GM12878 (cell line): ENCODE measurements around the gene CAMK2D. TPM values are rescaled to one million over a fixed set of nuclear protein-coding genes. Genes with fewer than 3 reads are reported as not detected.

ENCODE experiments used
- CHD1 ChIP-seq: IDR thresholded peaks from 2 replicates; pipeline ENCODE4 v1.6.1; 2012; ENCODE audit warnings: low read depth, low read length, improper control_type of control experiment
- CREB1 ChIP-seq: IDR thresholded peaks from 2 replicates; pipeline ENCODE4 v1.6.1; 2012; ENCODE audit warnings: low read depth, mild to moderate bottlenecking, inconsistent platforms
- ESRRA ChIP-seq: IDR thresholded peaks from 2 replicates; pipeline ENCODE4 v1.6.1; 2012; ENCODE audit warnings: mild to moderate bottlenecking, low read length, improper control_type of control experiment
- JUND ChIP-seq: IDR thresholded peaks from 2 replicates; pipeline ENCODE4 v1.6.1; 2012; ENCODE audit warnings: low read depth, mild to moderate bottlenecking, low read length, improper control_type of control experiment, moderate library complexity
- MXI1 ChIP-seq: fragments of 150-350 bp; IDR thresholded peaks from 2 replicates; pipeline ENCODE4 v1.6.1; 2011; ENCODE audit warnings: low read depth, mild to moderate bottlenecking, inconsistent platforms, low read length, improper control_type of control experiment
- NBN ChIP-seq: fragments of 450-650 bp; IDR thresholded peaks from 2 replicates; pipeline ENCODE4 v1.6.1; 2016
- PAX8 ChIP-seq: fragments of 450-650 bp; IDR thresholded peaks from 2 replicates; pipeline ENCODE4 v1.6.1; 2017; ENCODE audit warnings: mild to moderate bottlenecking, moderate library complexity
- POLR2A ChIP-seq: IDR thresholded peaks from 2 replicates; pipeline ENCODE4 v1.6.1; 2011; ENCODE audit warnings: low read depth, mild to moderate bottlenecking, low read length
- RUNX3 ChIP-seq: IDR thresholded peaks from 2 replicates; pipeline ENCODE4 v1.6.1; 2012; ENCODE audit warnings: low read length, inconsistent platforms
- SMAD5 ChIP-seq: IDR thresholded peaks from 2 replicates; pipeline ENCODE4 v1.6.1; 2016; ENCODE audit warnings: antibody characterized with exemption, low read depth
- SMARCA5 ChIP-seq: fragments of 450-650 bp; IDR thresholded peaks from 2 replicates; pipeline ENCODE4 v1.6.1; 2017; ENCODE audit warnings: mild to moderate bottlenecking
- STAT1 ChIP-seq: fragments of 450-650 bp; conservative IDR thresholded peaks from 2 replicates; pipeline ENCODE4 v1.6.1; 2014; ENCODE audit warnings: antibody characterized with exemption, mild to moderate bottlenecking
- STAT3 ChIP-seq: IDR thresholded peaks from 2 replicates; pipeline ENCODE4 v1.6.1; 2011; ENCODE audit warnings: low read depth, low read length, improper control_type of control experiment
- SUZ12 ChIP-seq: fragments of 200-600 bp; sonication (generic); IDR thresholded peaks from one replicate; pipeline ENCODE4 v1.6.1; 2018; ENCODE audit warnings: antibody characterized with exemption, mild to moderate bottlenecking; ENCODE audit not compliant: unreplicated experiment
- TAF1 ChIP-seq: IDR thresholded peaks from 2 replicates; pipeline ENCODE4 v1.6.1; 2011; ENCODE audit warnings: mild to moderate bottlenecking, low read depth, low read length, borderline replicate concordance
- polyA plus RNA-seq, 11 experiments: library from polyadenylated mRNA; depleted of rRNA in 4 of 11; unstranded in 6 of 11; stranded (reverse) in 5 of 11; fragments of >200 nt; fragmentation: Nextera tagmentation in 4 of 11; fragmentation: Illumina TruSeq in 1 of 11; extraction: Ambion mirVana in 4 of 11; extraction: Trizol in 1 of 11; gene quantifications; 1 replicate in 1 of 11; 2 replicates in 10 of 11; pipeline versions ENCODE4 v1.2.1 to v1.2.3, GENCODE V29; 2011 to 2016; ENCODE audit warnings: inconsistent platforms in 2 of 11, missing spikeins in 2 of 11, low read depth in 1 of 11
- total RNA-seq, 4 experiments: library from RNA; depleted of rRNA in 3 of 4; stranded (reverse); fragments of >200 nt in 3 of 4; fragmentation: Illumina TruSeq in 1 of 4; extraction: Trizol in 1 of 4; gene quantifications; 2 replicates each; pipeline versions ENCODE4 v1.2.1 to v1.2.3, GENCODE V29; 2013 to 2021
- TF ChIP-seq, protein P1 (sequence below): fragments of 450-650 bp; IDR thresholded peaks from 2 replicates; pipeline ENCODE4 v1.6.1; 2016; ENCODE audit warnings: mild to moderate bottlenecking, moderate library complexity, borderline replicate concordance
- TF ChIP-seq, protein P2 (sequence below): IDR thresholded peaks from 2 replicates; pipeline ENCODE4 v1.6.1; 2012; ENCODE audit warnings: improper control_type of control experiment, low read depth, low read length; ENCODE audit not compliant: insufficient replicate concordance
- TF ChIP-seq, protein P3 (sequence below): fragments of 450-650 bp; IDR thresholded peaks from 2 replicates; pipeline ENCODE4 v1.6.1; 2018; ENCODE audit warnings: borderline replicate concordance, mild to moderate bottlenecking; ENCODE audit not compliant: partially characterized antibody
- TF ChIP-seq, protein P4 (sequence below): fragments of 450-650 bp; IDR thresholded peaks from 2 replicates; pipeline ENCODE4 v1.6.1; 2017; ENCODE audit warnings: low read depth, mild to moderate bottlenecking, moderate library complexity

The CAMK2D gene
- total and polyA plus RNA-seq, 10 of the 15 experiments (the other 5 are each of a cell fraction or from before 2014, with no cell fraction given), result 6.9 to 88.5 (median 12.9) TPM

DNA sequence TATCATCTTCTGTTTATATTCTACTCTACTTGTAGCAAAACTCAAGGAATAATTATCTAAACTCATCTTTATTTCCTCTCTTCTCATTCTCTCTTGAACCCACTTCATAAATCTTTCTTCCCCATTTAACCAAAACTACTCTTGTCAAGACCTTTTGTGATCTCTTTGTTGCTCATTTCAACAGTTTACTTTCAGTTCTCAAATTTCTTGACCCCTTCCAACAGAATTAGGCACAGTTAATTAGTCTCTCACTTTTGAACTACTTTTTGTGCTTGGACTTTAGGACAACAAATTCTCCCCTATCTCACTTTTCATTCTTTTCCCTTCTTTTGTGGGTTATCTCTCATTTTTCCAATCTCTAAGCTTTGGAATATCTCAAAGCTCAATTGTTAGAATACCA is 27.4 kb upstream of the CAMK2D start (continued):
- TF ChIP-seq, protein P1, sequence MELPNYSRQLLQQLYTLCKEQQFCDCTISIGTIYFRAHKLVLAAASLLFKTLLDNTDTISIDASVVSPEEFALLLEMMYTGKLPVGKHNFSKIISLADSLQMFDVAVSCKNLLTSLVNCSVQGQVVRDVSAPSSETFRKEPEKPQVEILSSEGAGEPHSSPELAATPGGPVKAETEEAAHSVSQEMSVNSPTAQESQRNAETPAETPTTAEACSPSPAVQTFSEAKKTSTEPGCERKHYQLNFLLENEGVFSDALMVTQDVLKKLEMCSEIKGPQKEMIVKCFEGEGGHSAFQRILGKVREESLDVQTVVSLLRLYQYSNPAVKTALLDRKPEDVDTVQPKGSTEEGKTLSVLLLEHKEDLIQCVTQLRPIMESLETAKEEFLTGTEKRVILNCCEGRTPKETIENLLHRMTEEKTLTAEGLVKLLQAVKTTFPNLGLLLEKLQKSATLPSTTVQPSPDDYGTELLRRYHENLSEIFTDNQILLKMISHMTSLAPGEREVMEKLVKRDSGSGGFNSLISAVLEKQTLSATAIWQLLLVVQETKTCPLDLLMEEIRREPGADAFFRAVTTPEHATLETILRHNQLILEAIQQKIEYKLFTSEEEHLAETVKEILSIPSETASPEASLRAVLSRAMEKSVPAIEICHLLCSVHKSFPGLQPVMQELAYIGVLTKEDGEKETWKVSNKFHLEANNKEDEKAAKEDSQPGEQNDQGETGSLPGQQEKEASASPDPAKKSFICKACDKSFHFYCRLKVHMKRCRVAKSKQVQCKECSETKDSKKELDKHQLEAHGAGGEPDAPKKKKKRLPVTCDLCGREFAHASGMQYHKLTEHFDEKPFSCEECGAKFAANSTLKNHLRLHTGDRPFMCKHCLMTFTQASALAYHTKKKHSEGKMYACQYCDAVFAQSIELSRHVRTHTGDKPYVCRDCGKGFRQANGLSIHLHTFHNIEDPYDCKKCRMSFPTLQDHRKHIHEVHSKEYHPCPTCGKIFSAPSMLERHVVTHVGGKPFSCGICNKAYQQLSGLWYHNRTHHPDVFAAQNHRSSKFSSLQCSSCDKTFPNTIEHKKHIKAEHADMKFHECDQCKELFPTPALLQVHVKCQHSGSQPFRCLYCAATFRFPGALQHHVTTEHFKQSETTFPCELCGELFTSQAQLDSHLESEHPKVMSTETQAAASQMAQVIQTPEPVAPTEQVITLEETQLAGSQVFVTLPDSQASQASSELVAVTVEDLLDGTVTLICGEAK, result no peak
- TF ChIP-seq MXI1, result 0 out of 2 replicates have a peak, but pooled peaks have one; percentile 32
- TF ChIP-seq SMARCA5, result no peak
- no peak for TF ChIP-seq CHD1
- TF ChIP-seq, protein P2, sequence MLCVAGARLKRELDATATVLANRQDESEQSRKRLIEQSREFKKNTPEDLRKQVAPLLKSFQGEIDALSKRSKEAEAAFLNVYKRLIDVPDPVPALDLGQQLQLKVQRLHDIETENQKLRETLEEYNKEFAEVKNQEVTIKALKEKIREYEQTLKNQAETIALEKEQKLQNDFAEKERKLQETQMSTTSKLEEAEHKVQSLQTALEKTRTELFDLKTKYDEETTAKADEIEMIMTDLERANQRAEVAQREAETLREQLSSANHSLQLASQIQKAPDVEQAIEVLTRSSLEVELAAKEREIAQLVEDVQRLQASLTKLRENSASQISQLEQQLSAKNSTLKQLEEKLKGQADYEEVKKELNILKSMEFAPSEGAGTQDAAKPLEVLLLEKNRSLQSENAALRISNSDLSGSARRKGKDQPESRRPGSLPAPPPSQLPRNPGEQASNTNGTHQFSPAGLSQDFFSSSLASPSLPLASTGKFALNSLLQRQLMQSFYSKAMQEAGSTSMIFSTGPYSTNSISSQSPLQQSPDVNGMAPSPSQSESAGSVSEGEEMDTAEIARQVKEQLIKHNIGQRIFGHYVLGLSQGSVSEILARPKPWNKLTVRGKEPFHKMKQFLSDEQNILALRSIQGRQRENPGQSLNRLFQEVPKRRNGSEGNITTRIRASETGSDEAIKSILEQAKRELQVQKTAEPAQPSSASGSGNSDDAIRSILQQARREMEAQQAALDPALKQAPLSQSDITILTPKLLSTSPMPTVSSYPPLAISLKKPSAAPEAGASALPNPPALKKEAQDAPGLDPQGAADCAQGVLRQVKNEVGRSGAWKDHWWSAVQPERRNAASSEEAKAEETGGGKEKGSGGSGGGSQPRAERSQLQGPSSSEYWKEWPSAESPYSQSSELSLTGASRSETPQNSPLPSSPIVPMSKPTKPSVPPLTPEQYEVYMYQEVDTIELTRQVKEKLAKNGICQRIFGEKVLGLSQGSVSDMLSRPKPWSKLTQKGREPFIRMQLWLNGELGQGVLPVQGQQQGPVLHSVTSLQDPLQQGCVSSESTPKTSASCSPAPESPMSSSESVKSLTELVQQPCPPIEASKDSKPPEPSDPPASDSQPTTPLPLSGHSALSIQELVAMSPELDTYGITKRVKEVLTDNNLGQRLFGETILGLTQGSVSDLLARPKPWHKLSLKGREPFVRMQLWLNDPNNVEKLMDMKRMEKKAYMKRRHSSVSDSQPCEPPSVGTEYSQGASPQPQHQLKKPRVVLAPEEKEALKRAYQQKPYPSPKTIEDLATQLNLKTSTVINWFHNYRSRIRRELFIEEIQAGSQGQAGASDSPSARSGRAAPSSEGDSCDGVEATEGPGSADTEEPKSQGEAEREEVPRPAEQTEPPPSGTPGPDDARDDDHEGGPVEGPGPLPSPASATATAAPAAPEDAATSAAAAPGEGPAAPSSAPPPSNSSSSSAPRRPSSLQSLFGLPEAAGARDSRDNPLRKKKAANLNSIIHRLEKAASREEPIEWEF, result peak; percentile 31
- no peak for TF ChIP-seq PAX8
- TF ChIP-seq, protein P3, sequence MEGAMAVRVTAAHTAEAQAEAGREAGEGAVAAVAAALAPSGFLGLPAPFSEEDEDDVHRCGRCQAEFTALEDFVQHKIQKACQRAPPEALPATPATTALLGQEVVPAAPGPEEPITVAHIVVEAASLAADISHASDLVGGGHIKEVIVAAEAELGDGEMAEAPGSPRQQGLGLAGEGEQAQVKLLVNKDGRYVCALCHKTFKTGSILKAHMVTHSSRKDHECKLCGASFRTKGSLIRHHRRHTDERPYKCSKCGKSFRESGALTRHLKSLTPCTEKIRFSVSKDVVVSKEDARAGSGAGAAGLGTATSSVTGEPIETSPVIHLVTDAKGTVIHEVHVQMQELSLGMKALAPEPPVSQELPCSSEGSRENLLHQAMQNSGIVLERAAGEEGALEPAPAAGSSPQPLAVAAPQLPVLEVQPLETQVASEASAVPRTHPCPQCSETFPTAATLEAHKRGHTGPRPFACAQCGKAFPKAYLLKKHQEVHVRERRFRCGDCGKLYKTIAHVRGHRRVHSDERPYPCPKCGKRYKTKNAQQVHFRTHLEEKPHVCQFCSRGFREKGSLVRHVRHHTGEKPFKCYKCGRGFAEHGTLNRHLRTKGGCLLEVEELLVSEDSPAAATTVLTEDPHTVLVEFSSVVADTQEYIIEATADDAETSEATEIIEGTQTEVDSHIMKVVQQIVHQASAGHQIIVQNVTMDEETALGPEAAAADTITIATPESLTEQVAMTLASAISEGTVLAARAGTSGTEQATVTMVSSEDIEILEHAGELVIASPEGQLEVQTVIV, result no peak
- TF ChIP-seq NBN, result peak; percentile 72; the same call in 1 of the 2 replicates
- TF ChIP-seq TAF1, result no peak
- no peak for TF ChIP-seq ESRRA
- no peak for TF ChIP-seq STAT1
- TF ChIP-seq SMAD5, result no peak
- no peak for TF ChIP-seq SUZ12
- TF ChIP-seq JUND, result no peak
- no peak for TF ChIP-seq CREB1
- TF ChIP-seq RUNX3, result no peak
- TF ChIP-seq POLR2A, result no peak
- TF ChIP-seq STAT3, result no peak
- TF ChIP-seq, protein P4, sequence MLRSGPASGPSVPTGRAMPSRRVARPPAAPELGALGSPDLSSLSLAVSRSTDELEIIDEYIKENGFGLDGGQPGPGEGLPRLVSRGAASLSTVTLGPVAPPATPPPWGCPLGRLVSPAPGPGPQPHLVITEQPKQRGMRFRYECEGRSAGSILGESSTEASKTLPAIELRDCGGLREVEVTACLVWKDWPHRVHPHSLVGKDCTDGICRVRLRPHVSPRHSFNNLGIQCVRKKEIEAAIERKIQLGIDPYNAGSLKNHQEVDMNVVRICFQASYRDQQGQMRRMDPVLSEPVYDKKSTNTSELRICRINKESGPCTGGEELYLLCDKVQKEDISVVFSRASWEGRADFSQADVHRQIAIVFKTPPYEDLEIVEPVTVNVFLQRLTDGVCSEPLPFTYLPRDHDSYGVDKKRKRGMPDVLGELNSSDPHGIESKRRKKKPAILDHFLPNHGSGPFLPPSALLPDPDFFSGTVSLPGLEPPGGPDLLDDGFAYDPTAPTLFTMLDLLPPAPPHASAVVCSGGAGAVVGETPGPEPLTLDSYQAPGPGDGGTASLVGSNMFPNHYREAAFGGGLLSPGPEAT, result peak; percentile 80; the same call in 1 of the 2 replicates
